Measurements from ENCODE around the gene TCL1B.

DNA sequence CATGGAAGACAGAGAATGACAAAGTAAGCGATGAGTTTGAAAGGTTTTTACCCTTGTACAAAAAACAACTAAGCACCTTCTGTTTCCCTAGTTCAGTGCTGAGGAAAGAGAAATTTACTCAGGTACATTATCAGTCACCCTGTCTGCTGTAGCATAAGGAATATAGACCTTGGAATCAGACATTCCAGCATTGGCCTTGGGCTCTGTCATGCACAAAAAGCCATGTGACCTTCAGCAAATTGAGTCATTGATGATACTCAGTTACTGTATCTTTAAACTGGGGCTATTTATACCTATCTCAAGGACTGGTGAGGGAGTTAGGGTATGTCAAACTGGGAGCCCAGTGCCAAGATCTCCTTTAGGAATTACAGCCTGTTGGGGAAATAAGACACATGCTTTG is 47.0 kb downstream of the TCL1B start:
- TF ChIP-seq, protein P1, sequence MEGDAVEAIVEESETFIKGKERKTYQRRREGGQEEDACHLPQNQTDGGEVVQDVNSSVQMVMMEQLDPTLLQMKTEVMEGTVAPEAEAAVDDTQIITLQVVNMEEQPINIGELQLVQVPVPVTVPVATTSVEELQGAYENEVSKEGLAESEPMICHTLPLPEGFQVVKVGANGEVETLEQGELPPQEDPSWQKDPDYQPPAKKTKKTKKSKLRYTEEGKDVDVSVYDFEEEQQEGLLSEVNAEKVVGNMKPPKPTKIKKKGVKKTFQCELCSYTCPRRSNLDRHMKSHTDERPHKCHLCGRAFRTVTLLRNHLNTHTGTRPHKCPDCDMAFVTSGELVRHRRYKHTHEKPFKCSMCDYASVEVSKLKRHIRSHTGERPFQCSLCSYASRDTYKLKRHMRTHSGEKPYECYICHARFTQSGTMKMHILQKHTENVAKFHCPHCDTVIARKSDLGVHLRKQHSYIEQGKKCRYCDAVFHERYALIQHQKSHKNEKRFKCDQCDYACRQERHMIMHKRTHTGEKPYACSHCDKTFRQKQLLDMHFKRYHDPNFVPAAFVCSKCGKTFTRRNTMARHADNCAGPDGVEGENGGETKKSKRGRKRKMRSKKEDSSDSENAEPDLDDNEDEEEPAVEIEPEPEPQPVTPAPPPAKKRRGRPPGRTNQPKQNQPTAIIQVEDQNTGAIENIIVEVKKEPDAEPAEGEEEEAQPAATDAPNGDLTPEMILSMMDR (IDR thresholded peaks at IDR 0.05; ENCODE audit: insufficient read depth, low read depth, low read length), result no peak
- no peak for TF ChIP-seq EZH2 (IDR thresholded peaks at IDR 0.05; ENCODE audit: insufficient read depth, low read length)

All from astrocyte (in vitro differentiated cells and primary cell).